ENCODE measurements around the gene LDLRAD4.

DNA sequence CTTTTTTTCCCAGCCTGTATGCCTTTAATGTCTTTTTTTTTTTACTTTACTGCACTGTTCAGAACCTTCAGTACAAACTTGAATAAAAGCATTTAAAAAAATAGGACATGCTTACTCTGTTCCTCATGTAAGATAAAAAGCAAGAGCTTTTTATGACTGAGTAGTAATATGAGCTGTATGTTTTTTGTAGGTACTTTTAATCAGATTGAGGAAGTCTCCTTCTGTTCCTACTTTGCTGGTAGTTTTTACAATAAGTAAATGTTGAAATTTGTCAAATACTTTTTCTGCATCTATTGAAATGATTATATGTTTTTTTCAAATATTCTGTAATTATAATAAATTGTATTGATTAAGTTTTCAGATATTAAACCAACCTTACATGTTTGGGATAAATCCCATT, 318.0 kb downstream of the LDLRAD4 start:
- TF ChIP-seq POLR2A (IDR thresholded peaks at IDR 0.05) = no peak
- TF ChIP-seq, protein P1, sequence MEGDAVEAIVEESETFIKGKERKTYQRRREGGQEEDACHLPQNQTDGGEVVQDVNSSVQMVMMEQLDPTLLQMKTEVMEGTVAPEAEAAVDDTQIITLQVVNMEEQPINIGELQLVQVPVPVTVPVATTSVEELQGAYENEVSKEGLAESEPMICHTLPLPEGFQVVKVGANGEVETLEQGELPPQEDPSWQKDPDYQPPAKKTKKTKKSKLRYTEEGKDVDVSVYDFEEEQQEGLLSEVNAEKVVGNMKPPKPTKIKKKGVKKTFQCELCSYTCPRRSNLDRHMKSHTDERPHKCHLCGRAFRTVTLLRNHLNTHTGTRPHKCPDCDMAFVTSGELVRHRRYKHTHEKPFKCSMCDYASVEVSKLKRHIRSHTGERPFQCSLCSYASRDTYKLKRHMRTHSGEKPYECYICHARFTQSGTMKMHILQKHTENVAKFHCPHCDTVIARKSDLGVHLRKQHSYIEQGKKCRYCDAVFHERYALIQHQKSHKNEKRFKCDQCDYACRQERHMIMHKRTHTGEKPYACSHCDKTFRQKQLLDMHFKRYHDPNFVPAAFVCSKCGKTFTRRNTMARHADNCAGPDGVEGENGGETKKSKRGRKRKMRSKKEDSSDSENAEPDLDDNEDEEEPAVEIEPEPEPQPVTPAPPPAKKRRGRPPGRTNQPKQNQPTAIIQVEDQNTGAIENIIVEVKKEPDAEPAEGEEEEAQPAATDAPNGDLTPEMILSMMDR (IDR thresholded peaks at IDR 0.05) = no peak

Data from lower leg skin (tissue), 3 donors.